Iris pigment epithelial cell (primary cell): ENCODE data around the gene GUCY1A1.

Source experiments
- DNase-seq: peaks from one replicate; pipeline ENCODE4 v3.0.0-alpha.2; 2011; ENCODE audit warnings: low read depth

GUCY1A1 gene

DNA sequence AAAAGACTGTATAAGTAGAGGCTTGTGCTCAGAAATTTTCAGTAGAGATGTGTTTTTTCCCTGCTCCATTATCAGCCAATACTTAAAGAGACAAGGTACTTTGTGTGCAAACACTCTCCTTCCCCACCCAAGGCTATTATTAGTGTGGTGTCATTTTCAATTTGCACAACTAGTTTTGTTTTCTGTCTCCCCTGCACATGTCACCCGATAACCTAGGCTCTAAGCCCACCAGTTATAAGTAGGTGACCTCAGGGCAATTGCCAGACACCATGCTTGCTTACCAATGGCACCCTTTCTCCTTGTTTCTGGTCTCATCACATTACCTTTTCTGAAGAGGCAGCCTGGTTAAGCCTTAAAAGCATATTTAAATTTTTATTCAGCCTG lies 8.0 kb upstream of the GUCY1A1 start:
- no peak for DNase-seq

- DNase-seq, result no peak
Measured at GRCh38 chr4:155659176-155659575, 7.5 kb upstream of the GUCY1A1 start.

GRCh38 chr4:155660436-155660835 lies 6.2 kb upstream of the GUCY1A1 start:
- DNase-seq, result no peak

GRCh38 chr4:155665054-155665453 lies 1.6 kb upstream of the GUCY1A1 start:
- no peak for DNase-seq

GRCh38 chr4:155667222-155667567 lies 547 bp downstream of the GUCY1A1 start:
- DNase-seq, result peak; percentile 30

DNA sequence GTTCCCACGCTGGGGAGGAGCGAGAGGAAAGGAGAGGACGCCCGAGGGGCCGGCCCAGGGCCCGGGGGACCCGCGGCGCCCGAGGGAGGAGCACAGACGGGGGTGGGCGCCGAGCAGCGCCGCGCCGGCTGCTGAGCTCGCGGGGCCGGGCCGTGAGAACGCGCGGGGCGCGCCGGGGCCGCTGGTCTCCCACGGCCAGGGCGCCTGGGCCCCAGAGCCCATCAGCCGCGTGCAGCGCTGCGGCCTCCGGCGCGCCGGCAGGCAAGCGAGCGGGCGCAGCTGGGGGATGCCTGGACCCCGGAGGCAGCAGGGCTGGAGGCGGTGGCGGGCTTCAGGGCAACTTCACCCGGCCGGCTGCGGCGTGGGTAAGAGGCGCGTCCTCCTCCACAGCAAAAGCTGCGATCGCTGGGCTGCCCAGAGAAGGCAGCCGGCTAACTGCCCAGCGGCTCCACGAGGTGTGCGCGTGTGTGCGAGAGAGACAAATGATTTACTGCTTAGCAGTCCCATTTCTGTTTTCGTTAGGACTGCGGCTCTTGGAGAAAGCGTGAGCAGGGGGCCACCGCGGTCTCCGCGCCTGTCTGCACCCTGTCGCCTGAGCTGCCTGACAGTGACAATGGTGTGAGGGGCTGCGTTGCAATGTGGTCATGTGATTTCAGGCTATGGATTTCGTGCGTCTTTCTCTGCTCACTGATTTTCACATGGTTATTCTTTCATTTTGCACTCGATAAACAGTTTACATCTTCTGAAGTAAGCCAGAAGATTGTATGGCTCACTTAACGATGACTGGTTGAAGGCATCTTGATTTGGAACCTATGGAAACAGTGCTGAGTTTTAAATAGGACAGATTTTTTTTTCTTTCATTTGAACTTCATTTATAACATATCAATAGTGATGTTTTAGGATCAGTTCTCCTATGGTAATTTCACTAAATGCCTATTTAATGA lies 1.2 kb downstream of the GUCY1A1 start:
- DNase-seq, result peak; percentile 61

- no peak for DNase-seq
Measured at GRCh38 chr4:155668707-155669220, 2.1 kb downstream of the GUCY1A1 start.

DNA sequence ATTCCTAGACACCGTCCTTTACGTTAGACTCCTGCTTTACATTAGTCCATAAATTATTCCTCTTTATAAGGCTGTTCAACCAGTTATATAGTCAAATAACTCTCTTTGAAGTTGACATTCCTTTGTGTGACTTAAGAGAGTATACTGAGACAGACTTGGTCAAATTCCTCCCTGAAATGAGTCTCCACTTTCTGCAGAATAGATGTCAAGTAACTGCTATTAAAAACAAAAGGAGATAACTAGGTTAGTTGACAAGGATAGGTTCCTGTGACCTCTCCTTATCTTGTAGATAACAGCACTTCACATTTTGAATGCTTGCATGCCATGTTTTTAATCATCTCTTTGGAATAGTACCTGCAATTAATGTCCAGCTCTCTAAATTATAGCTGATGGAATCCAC lies 5.7 kb downstream of the GUCY1A1 start:
- DNase-seq, result no peak

- DNase-seq, result no peak
Measured at GRCh38 chr4:155673453-155673979, 6.9 kb downstream of the GUCY1A1 start.

- DNase-seq, result no peak
Measured at GRCh38 chr4:155674669-155675071, 8.0 kb downstream of the GUCY1A1 start.

GRCh38 chr4:155675709-155676429 lies 9.2 kb downstream of the GUCY1A1 start:
- DNase-seq, result peak; percentile 38

DNA sequence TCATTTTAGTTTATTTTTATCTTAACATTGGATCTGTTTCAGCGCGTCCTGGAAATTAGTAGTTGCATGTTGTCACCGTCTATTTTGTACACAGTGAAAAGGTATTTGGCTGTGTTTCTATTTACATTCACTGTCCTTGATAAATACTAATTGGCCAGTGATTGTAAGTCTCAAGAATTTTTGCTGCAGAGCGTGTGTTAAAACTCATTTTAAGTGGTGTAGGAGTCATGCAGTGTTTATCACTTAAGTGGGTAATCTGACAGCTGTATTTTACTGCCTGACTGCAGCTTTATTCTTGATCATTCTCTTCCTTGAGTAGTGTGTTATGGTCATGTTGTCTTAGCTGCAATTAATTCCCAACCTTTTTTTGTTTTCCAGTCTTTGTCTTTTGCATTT lies 9.8 kb downstream of the GUCY1A1 start:
- DNase-seq, result no peak

DNA sequence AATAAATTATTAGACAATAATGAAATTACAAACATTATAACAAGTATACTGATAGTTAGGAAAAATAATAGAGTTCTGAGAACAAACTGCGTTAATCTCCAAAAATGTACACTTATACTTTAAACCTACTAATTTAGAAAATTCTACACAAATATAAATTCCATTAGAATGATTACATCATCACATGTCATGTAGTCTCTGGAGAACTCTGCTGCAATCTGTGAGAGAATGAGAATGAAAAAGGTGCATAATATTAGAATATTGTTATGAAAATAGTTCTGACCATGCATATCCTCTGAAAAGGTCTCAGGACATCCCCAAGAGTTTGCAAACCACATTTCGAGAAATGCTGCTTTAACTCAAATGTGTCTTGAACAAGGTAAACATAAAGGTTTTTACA lies 11.4 kb downstream of the GUCY1A1 start:
- no peak for DNase-seq

GRCh38 chr4:155679343-155679742 lies 12.7 kb downstream of the GUCY1A1 start:
- DNase-seq, result peak; percentile 90

GRCh38 chr4:155681886-155682285 lies 15.2 kb downstream of the GUCY1A1 start:
- DNase-seq, result no peak

GRCh38 chr4:155684423-155684822 lies 17.8 kb downstream of the GUCY1A1 start:
- no peak for DNase-seq

GRCh38 chr4:155684892-155685541 lies 18.4 kb downstream of the GUCY1A1 start:
- no peak for DNase-seq

- no peak for DNase-seq
Measured at GRCh38 chr4:155687380-155687982, 20.8 kb downstream of the GUCY1A1 start.

- DNase-seq, result no peak
Measured at GRCh38 chr4:155688211-155688610, 21.6 kb downstream of the GUCY1A1 start.

GRCh38 chr4:155688860-155689259 lies 22.2 kb downstream of the GUCY1A1 start:
- DNase-seq, result no peak

- DNase-seq, result no peak
Measured at GRCh38 chr4:155690044-155690837, 23.6 kb downstream of the GUCY1A1 start.
